Fibroblast of the aortic adventitia (primary cell): ENCODE measurements around the gene ZNF775. TPM values are rescaled to one million over a fixed set of nuclear protein-coding genes. Genes with fewer than 3 reads are reported as not detected.

ENCODE experiments used
- DNase-seq: peaks from one replicate; pipeline ENCODE4 v3.0.0-alpha.2; 2010; ENCODE audit warnings: low read depth
- H3K4me3 ChIP-seq: 2 replicates; pipeline ENCODE4 v1.5.1; 2011; ENCODE audit warnings: low read depth, mild to moderate bottlenecking, control low read depth, low read length, moderate library complexity
- total RNA-seq: library from RNA; depleted of rRNA; stranded (reverse); fragments of >200 nt; gene quantifications from 2 replicates; pipeline ENCODE4 v1.2.3, GENCODE V29; 2012; ENCODE audit warnings: low replicate concordance
- TF ChIP-seq, protein P1 (sequence below): IDR thresholded peaks from 2 replicates; pipeline ENCODE4 v1.5.1; 2011; ENCODE audit warnings: mild to moderate bottlenecking, low read length, control low read depth, inconsistent platforms; ENCODE audit not compliant: insufficient read depth

Gene ZNF775
- total RNA-seq, 1 donor: 2.8 TPM

GRCh38 chr7:150444674-150445365, 65.7 kb downstream of the ZNF775 start:
- no peak overlapping the region for H3K4me3 ChIP-seq
- TF ChIP-seq, protein P1, sequence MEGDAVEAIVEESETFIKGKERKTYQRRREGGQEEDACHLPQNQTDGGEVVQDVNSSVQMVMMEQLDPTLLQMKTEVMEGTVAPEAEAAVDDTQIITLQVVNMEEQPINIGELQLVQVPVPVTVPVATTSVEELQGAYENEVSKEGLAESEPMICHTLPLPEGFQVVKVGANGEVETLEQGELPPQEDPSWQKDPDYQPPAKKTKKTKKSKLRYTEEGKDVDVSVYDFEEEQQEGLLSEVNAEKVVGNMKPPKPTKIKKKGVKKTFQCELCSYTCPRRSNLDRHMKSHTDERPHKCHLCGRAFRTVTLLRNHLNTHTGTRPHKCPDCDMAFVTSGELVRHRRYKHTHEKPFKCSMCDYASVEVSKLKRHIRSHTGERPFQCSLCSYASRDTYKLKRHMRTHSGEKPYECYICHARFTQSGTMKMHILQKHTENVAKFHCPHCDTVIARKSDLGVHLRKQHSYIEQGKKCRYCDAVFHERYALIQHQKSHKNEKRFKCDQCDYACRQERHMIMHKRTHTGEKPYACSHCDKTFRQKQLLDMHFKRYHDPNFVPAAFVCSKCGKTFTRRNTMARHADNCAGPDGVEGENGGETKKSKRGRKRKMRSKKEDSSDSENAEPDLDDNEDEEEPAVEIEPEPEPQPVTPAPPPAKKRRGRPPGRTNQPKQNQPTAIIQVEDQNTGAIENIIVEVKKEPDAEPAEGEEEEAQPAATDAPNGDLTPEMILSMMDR: no peak
- DNase-seq: no peak

- DNase-seq: no peak
- TF ChIP-seq, protein P1: no peak
- no peak overlapping the region for H3K4me3 ChIP-seq
These were observed 67.3 kb downstream of the ZNF775 start for GRCh38 chr7:150446288-150446938.

Other genes with a start within 250 kb of the ZNF775 start
- gene LRRC61, start 56.0 kb upstream of the ZNF775 start, total RNA-seq: 0.09 and 2.2 TPM in 2 replicates
- gene ACTR3C, start 55.8 kb upstream of the ZNF775 start, total RNA-seq: 0.54 TPM in 1 of 2 replicates, not detected in the other
- 1.4 and 76.1 TPM in 2 replicates for gene RARRES2, start 37.7 kb upstream of the ZNF775 start, total RNA-seq
- gene REPIN1, start 10.5 kb upstream of the ZNF775 start, total RNA-seq: 33.6 and 40.5 TPM in 2 replicates
- 0.09 and 0.16 TPM in 2 replicates for gene GIMAP8, start 71.3 kb downstream of the ZNF775 start, total RNA-seq
- not detected in 2 replicates for gene GIMAP7, start 135.5 kb downstream of the ZNF775 start, total RNA-seq
- gene GIMAP4, start 188.1 kb downstream of the ZNF775 start, total RNA-seq: 0.18 and 1.3 TPM in 2 replicates